Endothelial cell of umbilical vein (primary cell): ENCODE data around the gene FRMD5.

Source experiments
- CTCF ChIP-seq, 2 donors: IDR thresholded peaks; 1 replicate in 1 of 2; 2 replicates in 1 of 2; pipeline ENCODE4 v1.5.1; 2011; ENCODE audit warnings: low read length in 2 of 2, mild to moderate bottlenecking in 2 of 2, moderate library complexity in 2 of 2, control low read depth in 1 of 2, inconsistent platforms in 1 of 2, low read depth in 1 of 2; ENCODE audit not compliant: insufficient read depth in 1 of 2; ENCODE audit errors: extremely low read depth in 1 of 2
- MYC ChIP-seq: IDR thresholded peaks from one replicate; pipeline ENCODE4 v1.6.1; 2011; ENCODE audit warnings: mild to moderate bottlenecking, low read depth, low read length
- POLR2A ChIP-seq: IDR thresholded peaks from 2 replicates; pipeline ENCODE4 v1.6.1; 2012; ENCODE audit warnings: low read depth, mild to moderate bottlenecking, control low read depth, low read length
- POLR2AphosphoS5 ChIP-seq: IDR thresholded peaks from 2 replicates; pipeline ENCODE4 v1.6.1; 2012; ENCODE audit warnings: low read depth, mild to moderate bottlenecking, control low read depth, low read length, moderate library complexity; ENCODE audit not compliant: insufficient read depth

GRCh38 chr15:43987924-43988323, 207.1 kb downstream of the FRMD5 start:
- no peak for TF ChIP-seq POLR2AphosphoS5
- no peak for TF ChIP-seq CTCF (IDR thresholded peaks at IDR 0.05; ENCODE audit: extremely low read depth in 1 of 2, insufficient read depth in 1 of 2, low read depth in 1 of 2, low read length in 2 of 2)
- TF ChIP-seq MYC: no peak
- no peak for TF ChIP-seq POLR2A
